Epithelial cell of esophagus (primary cell): ENCODE measurements around the gene TXK.

ENCODE experiments used
- DNase-seq: peaks from one replicate; pipeline ENCODE4 v3.0.0; 2010; ENCODE audit warnings: low read depth
- H3K4me3 ChIP-seq: 2 replicates; pipeline ENCODE4 v1.5.1; 2011; ENCODE audit warnings: mild to moderate bottlenecking, low read length, control low read depth
- TF ChIP-seq, protein P1 (sequence below): IDR thresholded peaks from 2 replicates; pipeline ENCODE4 v1.5.1; 2011; ENCODE audit warnings: low read depth, mild to moderate bottlenecking, low read length, control low read depth, inconsistent platforms; ENCODE audit not compliant: insufficient read depth; ENCODE audit errors: missing control alignments

TXK gene

DNA sequence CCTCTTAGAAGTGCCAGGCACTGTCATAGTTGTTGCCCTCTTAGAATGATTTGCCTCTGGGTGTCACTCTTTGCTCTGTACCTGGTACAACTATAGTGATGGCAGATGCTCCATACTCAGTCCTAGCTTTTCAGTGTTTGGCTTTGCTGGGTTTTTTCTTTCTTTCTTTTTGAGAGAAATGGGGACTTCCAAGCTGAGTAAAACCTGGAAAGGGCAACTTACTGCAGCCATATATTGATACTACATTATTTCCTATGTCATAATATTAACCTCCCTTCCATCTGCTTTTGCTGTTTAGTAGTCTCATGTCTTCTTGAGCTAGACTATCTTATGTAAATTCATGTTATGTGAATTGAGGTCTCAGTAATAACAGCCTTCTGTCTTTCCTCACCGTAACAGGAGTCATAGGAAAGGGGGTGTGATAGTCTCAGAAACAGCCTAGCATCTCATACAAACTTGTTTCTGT, 68.4 kb downstream of the TXK start:
- TF ChIP-seq, protein P1, sequence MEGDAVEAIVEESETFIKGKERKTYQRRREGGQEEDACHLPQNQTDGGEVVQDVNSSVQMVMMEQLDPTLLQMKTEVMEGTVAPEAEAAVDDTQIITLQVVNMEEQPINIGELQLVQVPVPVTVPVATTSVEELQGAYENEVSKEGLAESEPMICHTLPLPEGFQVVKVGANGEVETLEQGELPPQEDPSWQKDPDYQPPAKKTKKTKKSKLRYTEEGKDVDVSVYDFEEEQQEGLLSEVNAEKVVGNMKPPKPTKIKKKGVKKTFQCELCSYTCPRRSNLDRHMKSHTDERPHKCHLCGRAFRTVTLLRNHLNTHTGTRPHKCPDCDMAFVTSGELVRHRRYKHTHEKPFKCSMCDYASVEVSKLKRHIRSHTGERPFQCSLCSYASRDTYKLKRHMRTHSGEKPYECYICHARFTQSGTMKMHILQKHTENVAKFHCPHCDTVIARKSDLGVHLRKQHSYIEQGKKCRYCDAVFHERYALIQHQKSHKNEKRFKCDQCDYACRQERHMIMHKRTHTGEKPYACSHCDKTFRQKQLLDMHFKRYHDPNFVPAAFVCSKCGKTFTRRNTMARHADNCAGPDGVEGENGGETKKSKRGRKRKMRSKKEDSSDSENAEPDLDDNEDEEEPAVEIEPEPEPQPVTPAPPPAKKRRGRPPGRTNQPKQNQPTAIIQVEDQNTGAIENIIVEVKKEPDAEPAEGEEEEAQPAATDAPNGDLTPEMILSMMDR: no peak
- DNase-seq: no peak
- no peak overlapping the region for H3K4me3 ChIP-seq

DNA sequence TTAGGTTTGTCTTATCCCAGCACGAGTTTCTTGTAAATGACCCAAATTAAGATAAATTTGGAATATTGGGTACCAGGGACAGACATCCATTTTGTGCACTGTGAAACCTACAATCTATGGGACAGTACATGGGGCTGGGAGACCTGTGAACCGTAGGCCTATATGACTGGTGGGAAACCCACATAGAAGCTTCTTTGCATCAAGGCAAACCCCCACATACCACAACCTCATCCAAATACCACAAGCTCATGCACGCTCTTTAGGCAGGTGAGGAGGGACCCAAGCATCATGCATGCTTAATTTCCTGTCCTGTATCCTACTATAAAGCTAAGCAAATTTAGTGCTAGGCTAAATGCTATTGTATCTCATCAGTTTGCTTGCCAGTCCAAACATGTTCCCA, 69.7 kb downstream of the TXK start:
- no peak overlapping the region for H3K4me3 ChIP-seq
- TF ChIP-seq, protein P1: no peak
- no peak for DNase-seq

DNA sequence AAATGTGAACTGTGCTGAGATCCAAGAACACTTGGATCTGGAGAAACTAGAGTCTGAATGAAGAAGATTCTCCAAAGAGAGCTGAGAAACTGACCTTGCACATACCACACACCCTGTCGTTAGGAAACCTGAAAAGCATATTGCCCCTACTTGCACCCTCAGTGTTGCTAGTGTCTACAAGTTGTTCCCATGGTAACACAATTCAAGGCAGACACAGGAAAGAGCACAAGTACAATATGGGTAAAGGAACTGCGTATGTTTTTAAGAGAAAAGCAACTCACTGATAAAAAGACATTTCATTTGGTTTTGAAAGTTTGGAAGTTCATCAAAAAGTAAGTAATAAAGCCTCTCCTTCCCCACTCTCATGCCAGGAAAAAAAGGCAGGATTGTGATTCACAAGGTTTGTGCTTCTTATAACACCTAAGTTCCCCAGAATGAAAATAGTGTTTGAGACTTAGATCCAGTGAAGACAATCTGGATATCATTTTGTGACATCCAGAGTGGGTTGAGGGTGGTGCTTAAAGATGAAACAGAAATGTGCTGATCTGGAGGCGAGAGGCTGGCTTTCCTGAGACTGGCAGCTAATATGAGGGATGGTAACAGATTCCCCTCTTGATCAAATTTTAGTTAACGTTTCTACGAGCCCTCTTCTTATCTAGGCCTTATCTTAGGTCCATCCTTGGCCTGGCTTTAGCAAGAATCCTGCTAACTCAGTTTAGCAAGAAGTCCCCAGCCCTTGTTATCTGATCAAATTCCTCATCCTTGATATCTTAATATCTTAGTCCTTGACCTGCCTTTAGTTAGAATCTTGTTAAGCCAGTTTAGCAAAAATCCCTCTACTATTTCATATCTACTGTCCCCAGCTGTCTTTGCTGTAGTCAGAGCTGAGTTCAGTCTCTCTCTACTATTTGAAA, 75.2 kb downstream of the TXK start:
- no peak for DNase-seq
- no peak overlapping the region for H3K4me3 ChIP-seq
- TF ChIP-seq, protein P1: no peak

DNA sequence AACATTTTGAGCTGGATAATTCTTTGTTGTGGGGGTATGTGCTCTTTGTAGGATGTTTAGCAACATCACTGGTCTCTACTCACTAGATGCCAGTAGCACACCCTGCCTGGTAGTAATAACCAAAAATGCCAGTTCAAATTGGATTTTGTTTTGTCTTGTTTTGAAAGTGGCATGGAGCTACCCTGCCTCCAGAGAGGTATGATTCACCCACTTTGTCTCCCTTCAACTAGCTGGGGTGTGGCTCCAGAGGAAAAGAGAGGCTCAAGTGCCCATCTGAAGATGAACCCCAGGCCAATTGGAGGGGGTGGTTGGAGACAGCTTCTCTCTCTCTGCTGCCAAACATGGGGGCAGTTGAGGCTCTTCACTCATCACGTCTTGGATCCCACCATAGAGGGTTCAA, 83.0 kb downstream of the TXK start:
- H3K4me3 ChIP-seq: no peak overlapping the region
- TF ChIP-seq, protein P1: no peak
- DNase-seq: peak; percentile 36

DNA sequence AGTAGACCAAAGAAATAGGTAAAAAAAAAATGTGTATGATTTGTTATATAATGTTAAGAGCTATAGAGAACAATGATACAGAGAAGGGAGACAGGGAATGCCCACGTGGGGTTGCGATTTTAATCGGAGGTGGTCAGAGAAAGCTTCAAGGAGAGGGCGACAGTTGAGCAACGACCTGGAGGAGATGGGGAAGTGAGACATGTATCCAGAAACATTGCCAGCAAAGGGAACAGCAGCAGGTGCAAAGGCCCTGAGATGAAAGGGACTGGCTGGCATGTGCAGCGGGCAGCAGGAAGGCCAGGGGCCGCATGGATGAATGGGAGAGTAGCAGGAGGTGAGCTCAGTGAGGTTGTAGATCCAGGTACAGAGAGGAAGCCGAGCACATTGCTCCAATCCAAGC, 84.6 kb downstream of the TXK start:
- TF ChIP-seq, protein P1: no peak
- H3K4me3 ChIP-seq: no peak overlapping the region
- no peak for DNase-seq

DNA sequence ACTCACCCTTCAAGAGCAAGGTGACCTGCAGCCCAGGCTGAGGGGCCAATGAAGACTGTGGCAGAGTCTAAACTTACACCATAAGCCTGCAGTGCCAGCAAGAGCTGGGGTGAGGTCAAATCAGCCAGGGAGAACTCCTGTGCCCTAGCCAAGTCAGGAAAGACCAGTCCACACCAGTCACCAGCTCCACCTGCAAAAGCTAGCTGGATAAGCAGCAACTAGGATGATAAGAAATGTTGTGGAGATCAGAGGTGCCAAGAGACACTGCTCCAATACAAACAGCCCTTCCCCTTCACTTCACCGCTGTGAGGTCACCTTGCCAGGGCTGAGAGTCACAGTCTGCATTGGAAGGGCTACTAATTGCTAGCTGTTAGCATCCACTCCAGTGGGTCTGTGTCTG, 86.2 kb downstream of the TXK start:
- TF ChIP-seq, protein P1: no peak
- no peak overlapping the region for H3K4me3 ChIP-seq
- no peak for DNase-seq
